Right hindlimb (tissue), 1 donor: Measurements from ENCODE around the gene RTN4RL2.
"Not testable (repeated sequence)": the region's sequence is repeated elsewhere in the genome, so short reads cannot be mapped to it uniquely, and the experiment has no call there.

Experiments used
- DNase-seq: peaks from one replicate; pipeline ENCODE4 v3.0.0-alpha.2; 2018

RTN4RL2 gene

GRCh38 chr11:57434640-57435546, 25.4 kb upstream of the RTN4RL2 start:
- DNase-seq: no peak

- no peak for DNase-seq
These were observed 24.3 kb upstream of the RTN4RL2 start for GRCh38 chr11:57436031-57436430.

- no peak for DNase-seq
These were observed 21.7 kb upstream of the RTN4RL2 start for GRCh38 chr11:57438345-57439285.

GRCh38 chr11:57439786-57440185, 20.5 kb upstream of the RTN4RL2 start:
- no peak for DNase-seq

GRCh38 chr11:57440744-57441414, 19.4 kb upstream of the RTN4RL2 start:
- no peak for DNase-seq

- no peak for DNase-seq
These were observed 15.8 kb upstream of the RTN4RL2 start for GRCh38 chr11:57444362-57445121.

- not testable (repeated sequence) for DNase-seq
These were observed 15.3 kb upstream of the RTN4RL2 start for GRCh38 chr11:57445122-57445394.

GRCh38 chr11:57446055-57446454, 14.3 kb upstream of the RTN4RL2 start:
- DNase-seq: no peak

- no peak for DNase-seq
These were observed 6.7 kb upstream of the RTN4RL2 start for GRCh38 chr11:57453543-57454177.

- peak; percentile 90 for DNase-seq
These were observed 3.2 kb upstream of the RTN4RL2 start for GRCh38 chr11:57456960-57457642.

GRCh38 chr11:57457643-57458023, 2.7 kb upstream of the RTN4RL2 start:
- no peak for DNase-seq

GRCh38 chr11:57458060-57458409, 2.3 kb upstream of the RTN4RL2 start:
- DNase-seq: no peak

GRCh38 chr11:57458410-57459163, 1.7 kb upstream of the RTN4RL2 start:
- DNase-seq: peak; percentile 44

- DNase-seq: no peak
These were observed 935 bp upstream of the RTN4RL2 start for GRCh38 chr11:57459164-57460021.

GRCh38 chr11:57460758-57461749, 726 bp downstream of the RTN4RL2 start:
- DNase-seq: no peak

- DNase-seq: no peak
These were observed 1.6 kb downstream of the RTN4RL2 start for GRCh38 chr11:57461841-57462489.

- DNase-seq: no peak
These were observed 2.3 kb downstream of the RTN4RL2 start for GRCh38 chr11:57462597-57462996.
